B cell (primary cell): ENCODE measurements around the gene APP. TPM values are rescaled to one million over a fixed set of nuclear protein-coding genes. Genes with fewer than 3 reads are reported as not detected.

Source experiments
- ATAC-seq: fragments of 200-7000 bp; cut with Tn5 transposase; one replicate; pipeline ENCODE4 v1.10.0; 2021; ENCODE audit warnings: low read depth, mild to moderate bottlenecking, moderate number of reproducible peaks, moderate library complexity
- CTCF ChIA-PET: fragments of 350-600 bp; sonication (Branson Sonifier 250); formaldehyde crosslinking; loops from one replicate; lab custom pipeline; 2021; ENCODE audit warnings: antibody characterized with exemption, inconsistent platforms; lab: Charles Lee
- POLR2A ChIA-PET: fragments of 350-600 bp; sonication (Branson Sonifier 250); formaldehyde crosslinking; loops from one replicate; lab custom pipeline; 2021; ENCODE audit warnings: antibody characterized with exemption; lab: Charles Lee
- DNase-seq: peaks from one replicate; pipeline ENCODE4 v3.0.0; 2013
- H2AFZ ChIP-seq: 2 replicates; pipeline ENCODE4 v1.6.1; 2012; ENCODE audit warnings: mild to moderate bottlenecking, low read depth, low read length; ENCODE audit not compliant: insufficient read depth, poor library complexity, severe bottlenecking
- H3K27ac ChIP-seq, 2 donors: 1 replicate in 1 of 2; 2 replicates in 1 of 2; pipeline ENCODE4 v1.5.1; 2012 to 2013; ENCODE audit warnings: low read length in 2 of 2, mild to moderate bottlenecking in 2 of 2, moderate library complexity in 1 of 2
- H3K27me3 ChIP-seq, 4 experiments: fragments of 200-600 bp in 1 of 4; sonication (generic) in 1 of 4; replicated peaks in 1 of 4; 1 replicate in 2 of 4; 2 replicates in 2 of 4; pipeline versions ENCODE4 v1.6.1 to v1.7.0; 2013 to 2016; ENCODE audit warnings: low read length in 3 of 4, mild to moderate bottlenecking in 2 of 4, mixed read lengths in 1 of 4, moderate library complexity in 1 of 4; ENCODE audit not compliant: insufficient read depth in 4 of 4, control insufficient read depth in 3 of 4; ENCODE audit errors: control extremely low read depth in 1 of 4
- H3K36me3 ChIP-seq, 2 experiments: replicated peaks in 1 of 2; 1 replicate in 1 of 2; 2 replicates in 1 of 2; pipeline versions ENCODE4 v1.6.1 to v1.7.1; 2013; ENCODE audit warnings: low read length in 1 of 2; ENCODE audit not compliant: insufficient read depth in 2 of 2, control insufficient read depth in 1 of 2; ENCODE audit errors: control extremely low read depth in 1 of 2, extremely low read depth in 1 of 2
- H3K4me1 ChIP-seq, 2 donors: fragments of 200-600 bp in 1 of 2; sonication (generic) in 1 of 2; 1 replicate in 1 of 2; 2 replicates in 1 of 2; pipeline versions ENCODE4 v1.5.1 to v1.6.1; 2013 to 2017; ENCODE audit warnings: low read length in 2 of 2; ENCODE audit not compliant: control insufficient read depth in 2 of 2, insufficient read depth in 2 of 2
- H3K4me2 ChIP-seq: replicated peaks from 2 replicates; pipeline ENCODE3; 2012; ENCODE audit warnings: mild to moderate bottlenecking, low read depth, low read length; ENCODE audit not compliant: poor library complexity, severe bottlenecking
- H3K4me3 ChIP-seq, 5 experiments: fragments of 200-600 bp in 1 of 5; sonication (generic) in 1 of 5; 1 replicate in 3 of 5; 2 replicates in 2 of 5; pipeline versions ENCODE4 v1.5.1 to v1.7.0; 2011 to 2016; ENCODE audit warnings: low read length in 4 of 5, mild to moderate bottlenecking in 4 of 5, low read depth in 2 of 5, control low read depth in 1 of 5, moderate library complexity in 1 of 5; ENCODE audit not compliant: insufficient read depth in 1 of 5; ENCODE audit errors: control extremely low read depth in 1 of 5, extremely low read depth in 1 of 5
- H3K79me2 ChIP-seq: fragments of 200-600 bp; sonication (generic); one replicate; pipeline ENCODE4 v1.6.0; 2016; ENCODE audit warnings: low read length; ENCODE audit not compliant: control insufficient read depth, insufficient read depth
- H3K9ac ChIP-seq: fragments of 200-600 bp; sonication (generic); 2 replicates; pipeline ENCODE4 v1.6.1; 2017; ENCODE audit warnings: mild to moderate bottlenecking, low read length, moderate library complexity
- H3K9me3 ChIP-seq, 3 donors: one replicate each; pipeline versions ENCODE4 v1.6.1 to v1.7.1; 2013; ENCODE audit warnings: low read length in 2 of 3; ENCODE audit not compliant: control insufficient read depth in 2 of 3, insufficient read depth in 1 of 3; ENCODE audit errors: control extremely low read depth in 1 of 3
- H4K20me1 ChIP-seq: 2 replicates; pipeline ENCODE4 v1.6.0; 2012; ENCODE audit warnings: mild to moderate bottlenecking, low read length; ENCODE audit not compliant: insufficient read depth, control insufficient read depth, poor library complexity, severe bottlenecking
- H3K27ac Mint-ChIP-seq: one replicate; pipeline ENCODE4 v1.8.0; 2021; ENCODE audit warnings: mixed read lengths
- H3K27me3 Mint-ChIP-seq: one replicate; pipeline ENCODE4 v1.8.0; 2021; ENCODE audit warnings: mixed read lengths
- H3K4me1 Mint-ChIP-seq: one replicate; pipeline ENCODE4 v1.8.0; 2021; ENCODE audit warnings: mixed read lengths
- H3K4me3 Mint-ChIP-seq: one replicate; pipeline ENCODE4 v1.8.0; 2021; ENCODE audit warnings: mixed read lengths
- H3K9me3 Mint-ChIP-seq: one replicate; pipeline ENCODE4 v1.8.0; 2022; ENCODE audit warnings: mixed read lengths; ENCODE audit not compliant: insufficient read depth
- EZH2 ChIP-seq: IDR thresholded peaks from 2 replicates; pipeline ENCODE4 v1.6.1; 2012; ENCODE audit warnings: borderline replicate concordance, low read depth, mild to moderate bottlenecking, moderate library complexity, low read length; ENCODE audit not compliant: insufficient read depth, poor library complexity, severe bottlenecking
- WGBS: methylation state at CpG from one replicate; pipeline ENCODE4 v1.1.5; 2013; ENCODE audit warnings: missing lambda C conversion rate; ENCODE audit not compliant: insufficient coverage; 5-methylcytosine and 5-hydroxymethylcytosine counted together
- intact Hi-C: fragments of 100-400 bp; cut with micrococcal nuclease; formaldehyde crosslinking; loops from one replicate; pipeline ENCODE4 v1.10.0; 2022
- polyA plus RNA-seq: library from polyadenylated mRNA; depleted of rRNA; stranded (reverse); fragments of >200 nt; gene quantifications from 2 replicates; pipeline ENCODE4 v1.2.3, GENCODE V29; 2012
- total RNA-seq, 2 donors: library from RNA; stranded (reverse); fragments of 120-200 nt in 1 of 2; gene quantifications; 1 replicate in 1 of 2; 2 replicates in 1 of 2; pipeline versions ENCODE4 v1.2.3 to v1.2.4, GENCODE V29; 2013 to 2022
- TF ChIP-seq, protein P1 (sequence below): fragments of 200-600 bp; IDR thresholded peaks from one replicate; pipeline ENCODE4 v1.8.0; 2022; ENCODE audit warnings: antibody characterized with exemption, mild to moderate bottlenecking

Gene APP
- total and polyA plus RNA-seq, 2 donors (not counting 1 experiment from before 2014, with no cell fraction given): 28.3 to 34.7 TPM

DNA sequence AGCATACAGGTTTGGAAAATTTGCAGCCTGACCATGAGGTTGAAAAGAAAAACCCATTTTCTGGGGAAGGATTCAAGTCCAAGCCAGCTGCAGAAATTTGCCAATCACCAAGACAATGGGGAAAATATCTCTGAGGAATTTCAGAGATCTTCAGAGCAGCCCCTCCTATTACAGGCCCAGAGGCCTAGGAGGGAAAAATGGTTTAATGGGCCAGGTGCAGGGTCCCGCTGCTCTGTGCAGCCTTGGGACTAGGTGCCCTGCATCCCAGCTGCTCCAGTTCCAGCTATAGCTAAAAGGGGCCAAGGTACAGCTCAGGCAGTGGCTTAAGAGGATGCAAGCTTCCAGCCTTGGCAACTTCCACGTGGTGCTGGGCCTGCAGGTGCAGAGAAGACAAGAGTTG lies 322.3 kb downstream of the APP start:
- POLR2A ChIA-PET: no interaction called here
- Mint-ChIP-seq H3K27me3 (peaks cover 6% of the 10 kb centered on the region), H3K9me3 (peaks cover 8% of the 10 kb centered on the region), H3K4me3 (no peak overlapping the region), H3K27ac (no peak overlapping the region), H3K4me1 (peaks cover 4% of the 10 kb centered on the region)
- Histone ChIP-seq H4K20me1 (no peaks in the 10 kb centered on the region), H3K4me1 (no peaks in the 10 kb centered on the region), H3K27ac (no peak overlapping the region), H3K36me3 (no peaks in the 10 kb centered on the region), H3K9ac (no peak overlapping the region), H3K9me3 (peaks cover 0 to 7% (median 0%) of the 10 kb centered on the region in 3 donors), H3K4me2 (no peak overlapping the region), H3K27me3 (no peaks in the 10 kb centered on the region), H2AFZ (no peak overlapping the region), H3K79me2 (no peaks in the 10 kb centered on the region), H3K4me3 (no peak overlapping the region)
- no peak for TF ChIP-seq EZH2
- TF ChIP-seq, protein P1, sequence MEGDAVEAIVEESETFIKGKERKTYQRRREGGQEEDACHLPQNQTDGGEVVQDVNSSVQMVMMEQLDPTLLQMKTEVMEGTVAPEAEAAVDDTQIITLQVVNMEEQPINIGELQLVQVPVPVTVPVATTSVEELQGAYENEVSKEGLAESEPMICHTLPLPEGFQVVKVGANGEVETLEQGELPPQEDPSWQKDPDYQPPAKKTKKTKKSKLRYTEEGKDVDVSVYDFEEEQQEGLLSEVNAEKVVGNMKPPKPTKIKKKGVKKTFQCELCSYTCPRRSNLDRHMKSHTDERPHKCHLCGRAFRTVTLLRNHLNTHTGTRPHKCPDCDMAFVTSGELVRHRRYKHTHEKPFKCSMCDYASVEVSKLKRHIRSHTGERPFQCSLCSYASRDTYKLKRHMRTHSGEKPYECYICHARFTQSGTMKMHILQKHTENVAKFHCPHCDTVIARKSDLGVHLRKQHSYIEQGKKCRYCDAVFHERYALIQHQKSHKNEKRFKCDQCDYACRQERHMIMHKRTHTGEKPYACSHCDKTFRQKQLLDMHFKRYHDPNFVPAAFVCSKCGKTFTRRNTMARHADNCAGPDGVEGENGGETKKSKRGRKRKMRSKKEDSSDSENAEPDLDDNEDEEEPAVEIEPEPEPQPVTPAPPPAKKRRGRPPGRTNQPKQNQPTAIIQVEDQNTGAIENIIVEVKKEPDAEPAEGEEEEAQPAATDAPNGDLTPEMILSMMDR: no peak
- WGBS: 68% methylated on average over 2 of the region's 2 CpGs
- intact Hi-C loops: no loop called here
- CTCF ChIA-PET: no interaction called here
- DNase-seq (no peak), ATAC-seq (no peak)

DNA sequence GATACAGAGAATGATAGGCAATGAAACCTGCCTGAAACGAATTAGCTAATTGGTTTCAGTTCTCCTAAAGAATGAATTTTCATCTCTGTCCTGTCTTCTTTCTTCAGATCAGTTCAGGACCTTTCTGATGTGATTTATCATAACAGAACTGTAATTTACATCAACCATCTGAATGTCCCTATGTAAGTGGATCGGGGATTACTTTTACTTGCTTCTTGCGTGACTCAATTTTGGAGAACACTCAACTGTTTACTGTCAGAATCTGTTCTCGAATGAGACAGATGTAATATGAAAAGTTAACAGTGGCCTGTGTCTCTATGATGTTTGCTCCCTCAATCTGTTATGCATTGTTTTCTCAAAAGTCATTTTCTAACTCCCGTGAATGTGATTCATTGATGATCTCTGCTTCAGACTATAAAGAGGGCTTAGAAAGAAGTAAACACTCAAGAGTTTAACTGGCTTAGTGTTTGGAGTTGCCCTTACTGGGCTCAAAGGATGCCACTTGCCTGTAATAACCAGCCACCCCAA lies 324.8 kb downstream of the APP start:
- H3K9me3 Mint-ChIP-seq: peaks cover 8% of the 10 kb centered on the region
- H3K4me3 ChIP-seq: no peak overlapping the region
- no peaks in the 10 kb centered on the region for H3K27me3 ChIP-seq
- ChIA-PET CTCF (no interaction called here), POLR2A (no interaction called here)
- no peaks in the 10 kb centered on the region for H3K36me3 ChIP-seq
- H3K9ac ChIP-seq: no peak overlapping the region
- peaks cover 5% of the 10 kb centered on the region for H3K4me1 Mint-ChIP-seq
- H3K4me2 ChIP-seq: no peak overlapping the region
- H3K27me3 Mint-ChIP-seq: peaks cover 7% of the 10 kb centered on the region
- H3K9me3 ChIP-seq: peaks cover 0 to 7% (median 0%) of the 10 kb centered on the region in 3 donors
- DNase-seq (no peak), ATAC-seq (no peak)
- TF ChIP-seq, protein P1: no peak
- TF ChIP-seq EZH2: no peak
- intact Hi-C loops: no loop called here
- 100% methylated on average over 1 of the region's 5 CpGs for WGBS
- H2AFZ ChIP-seq: no peak overlapping the region
- H4K20me1 ChIP-seq: no peaks in the 10 kb centered on the region
- no peak overlapping the region for H3K4me3 Mint-ChIP-seq
- no peaks in the 10 kb centered on the region for H3K79me2 ChIP-seq
- no peak overlapping the region for H3K27ac ChIP-seq
- no peak overlapping the region for H3K27ac Mint-ChIP-seq
- no peaks in the 10 kb centered on the region for H3K4me1 ChIP-seq
